ENCODE data around the gene PLAC1. TPM values are rescaled to one million over a fixed set of nuclear protein-coding genes. Genes with fewer than 3 reads are reported as not detected.

Gene PLAC1
- total RNA-seq, 6 experiments from 2014 or later, result 0.51 TPM; not detected in 5

GRCh38 chrX:134545510-134545909, 112.8 kb downstream of the PLAC1 start:
- H3K4me3 Mint-ChIP-seq, result no peak overlapping the region; the same call in 1 of the 2 replicates
- peaks cover 49% of the 10 kb centered on the region for H3K4me1 Mint-ChIP-seq (ENCODE audit: low read depth)
- no peaks in the 10 kb centered on the region for H3K9me3 Mint-ChIP-seq
- DNase-seq, result no peak
- no peak for TF ChIP-seq CTCF (IDR thresholded peaks at IDR 0.05)
- peaks cover 19% of the 10 kb centered on the region; the same call in 1 of the 2 replicates for H3K36me3 Mint-ChIP-seq (ENCODE audit: low read depth)
- H3K27me3 Mint-ChIP-seq (ENCODE audit: insufficient read depth), result no peaks in the 10 kb centered on the region
- H3K27ac Mint-ChIP-seq, result no peak overlapping the region

GRCh38 chrX:134544513-134545151, 113.6 kb downstream of the PLAC1 start:
- no peak for TF ChIP-seq CTCF (IDR thresholded peaks at IDR 0.05)
- DNase-seq, result no peak
- peaks cover 41% of the 10 kb centered on the region for H3K4me1 Mint-ChIP-seq (ENCODE audit: low read depth)
- H3K27ac Mint-ChIP-seq, result no peak overlapping the region
- no peaks in the 10 kb centered on the region for H3K9me3 Mint-ChIP-seq
- no peaks in the 10 kb centered on the region for H3K27me3 Mint-ChIP-seq (ENCODE audit: insufficient read depth)
- peaks cover 19% of the 10 kb centered on the region; the same call in 1 of the 2 replicates for H3K36me3 Mint-ChIP-seq (ENCODE audit: low read depth)
- no peak overlapping the region for H3K4me3 Mint-ChIP-seq

- H3K9me3 Mint-ChIP-seq, result no peaks in the 10 kb centered on the region
- TF ChIP-seq CTCF (IDR thresholded peaks at IDR 0.05), result no peak
- H3K4me1 Mint-ChIP-seq (ENCODE audit: low read depth), result peaks cover 41% of the 10 kb centered on the region
- H3K27me3 Mint-ChIP-seq (ENCODE audit: insufficient read depth), result no peaks in the 10 kb centered on the region
- H3K27ac Mint-ChIP-seq, result no peak overlapping the region
- H3K4me3 Mint-ChIP-seq, result no peak overlapping the region
- peaks cover 19% of the 10 kb centered on the region; the same call in 1 of the 2 replicates for H3K36me3 Mint-ChIP-seq (ENCODE audit: low read depth)
- no peak for DNase-seq
Observed at GRCh38 chrX:134544135-134544512, 114.1 kb downstream of the PLAC1 start.

- H3K27ac Mint-ChIP-seq, result 0 out of 2 replicates have a peak overlapping the region, but pooled peaks have one; percentile 80
- H3K4me1 Mint-ChIP-seq (ENCODE audit: low read depth), result peaks cover 47% of the 10 kb centered on the region
- no peak overlapping the region for H3K4me3 Mint-ChIP-seq
- no peak for TF ChIP-seq CTCF (IDR thresholded peaks at IDR 0.05)
- no peak for DNase-seq
- H3K9me3 Mint-ChIP-seq, result no peaks in the 10 kb centered on the region
- H3K27me3 Mint-ChIP-seq (ENCODE audit: insufficient read depth), result no peaks in the 10 kb centered on the region
- peaks cover 10% of the 10 kb centered on the region; the same call in 1 of the 2 replicates for H3K36me3 Mint-ChIP-seq (ENCODE audit: low read depth)
Observed at GRCh38 chrX:134543288-134543687, 115.0 kb downstream of the PLAC1 start.

GRCh38 chrX:134542485-134542884, 115.8 kb downstream of the PLAC1 start:
- no peak for TF ChIP-seq CTCF (IDR thresholded peaks at IDR 0.05)
- no peak overlapping the region for H3K4me3 Mint-ChIP-seq
- peak overlapping the region; percentile 80 for H3K27ac Mint-ChIP-seq
- no peaks in the 10 kb centered on the region for H3K27me3 Mint-ChIP-seq (ENCODE audit: insufficient read depth)
- no peaks in the 10 kb centered on the region for H3K9me3 Mint-ChIP-seq
- H3K4me1 Mint-ChIP-seq (ENCODE audit: low read depth), result peaks cover 54% of the 10 kb centered on the region
- 0 out of 2 replicates have a peak, but pooled peaks cover 6% of the 10 kb centered on the region for H3K36me3 Mint-ChIP-seq (ENCODE audit: low read depth)
- peak; percentile 32 for DNase-seq
